Brain microvascular endothelial cell (primary cell): ENCODE results near the gene TAS2R10.

Source experiments
- DNase-seq: peaks from one replicate; pipeline ENCODE4 v3.0.0-alpha.2; 2020
- H3K27ac ChIP-seq: fragments of 250-450 bp; sonication (Bioruptor Pico); 2 replicates; pipeline ENCODE4 v1.5.1; 2020; ENCODE audit warnings: mild to moderate bottlenecking, moderate library complexity
- H3K27me3 ChIP-seq: fragments of 250-450 bp; sonication (Bioruptor Pico); replicated peaks from 2 replicates; pipeline ENCODE4 v1.5.1; 2020; ENCODE audit warnings: mild to moderate bottlenecking
- H3K36me3 ChIP-seq: fragments of 250-450 bp; sonication (Bioruptor Pico); replicated peaks from 2 replicates; pipeline ENCODE4 v1.5.1; 2020; ENCODE audit warnings: mild to moderate bottlenecking
- H3K4me3 ChIP-seq: 2 replicates; pipeline ENCODE4 v1.5.1; 2011; ENCODE audit warnings: low read depth, mild to moderate bottlenecking, control low read depth, low read length, moderate library complexity
- CTCF ChIP-seq: IDR thresholded peaks from 2 replicates; pipeline ENCODE4 v1.5.1; 2011; ENCODE audit warnings: low read depth, mild to moderate bottlenecking, moderate library complexity, low read length, control low read depth, inconsistent platforms; ENCODE audit errors: missing control alignments
- in situ Hi-C: cut with HindIII; loops from 2 replicates; pipeline ENCODE4 v1.10.0; 2017; ENCODE audit warnings: low sequenced_read_pairs, low pct_ligation_motif_present

TAS2R10 gene

GRCh38 chr12:10855807-10856206, 29.6 kb upstream of the TAS2R10 start:
- in situ Hi-C loops = no loop called here
- Histone ChIP-seq H3K36me3 (no peaks in the 10 kb centered on the region), H3K27ac (no peak overlapping the region), H3K4me3 (no peak overlapping the region), H3K27me3 (no peaks in the 10 kb centered on the region)
- TF ChIP-seq CTCF = no peak
- no peak for DNase-seq

- in situ Hi-C loops = no loop called here
- no peak for TF ChIP-seq CTCF
- H3K4me3 ChIP-seq = no peak overlapping the region
- no peaks in the 10 kb centered on the region for H3K36me3 ChIP-seq
- no peaks in the 10 kb centered on the region for H3K27me3 ChIP-seq
- H3K27ac ChIP-seq = no peak overlapping the region
- DNase-seq = no peak
Measured at GRCh38 chr12:10853776-10854175, 27.6 kb upstream of the TAS2R10 start.

GRCh38 chr12:10851243-10851858, 25.2 kb upstream of the TAS2R10 start:
- H3K27ac ChIP-seq = no peak overlapping the region
- H3K4me3 ChIP-seq = no peak overlapping the region
- no peak for DNase-seq
- in situ Hi-C loops = no loop called here
- no peaks in the 10 kb centered on the region for H3K36me3 ChIP-seq
- no peak for TF ChIP-seq CTCF
- H3K27me3 ChIP-seq = no peaks in the 10 kb centered on the region

GRCh38 chr12:10849425-10849878, 23.3 kb upstream of the TAS2R10 start, which contains the start of gene PRR4:
PRR4 (minus strand) TSS chr12:10849475; CDS start chr12:10849437, 38 bp downstream.
- no peak within 1 kb of the TSS for H3K27ac ChIP-seq
- TF ChIP-seq CTCF = no peak
- no peaks in the 10 kb centered on the region for H3K27me3 ChIP-seq
- H3K36me3 ChIP-seq = no peaks in the 10 kb centered on the region
- in situ Hi-C loops = no loop called here
- DNase-seq = no peak
- H3K4me3 ChIP-seq = no peak within 1 kb of the TSS

- H3K27me3 ChIP-seq = no peaks in the 10 kb centered on the region
- no peak overlapping the region for H3K27ac ChIP-seq
- TF ChIP-seq CTCF = no peak
- H3K36me3 ChIP-seq = no peaks in the 10 kb centered on the region
- H3K4me3 ChIP-seq = no peak overlapping the region
- in situ Hi-C loops = no loop called here
- DNase-seq = no peak
Measured at GRCh38 chr12:10847744-10848143, 21.6 kb upstream of the TAS2R10 start.

GRCh38 chr12:10842862-10843261, 16.7 kb upstream of the TAS2R10 start:
- Histone ChIP-seq H3K36me3 (no peaks in the 10 kb centered on the region), H3K27me3 (no peaks in the 10 kb centered on the region), H3K27ac (no peak overlapping the region), H3K4me3 (no peak overlapping the region)
- TF ChIP-seq CTCF = no peak
- no peak for DNase-seq
- in situ Hi-C loops = no loop called here
